Panc1 (cell line): Measurements from ENCODE around the gene KAT2A. TPM values are rescaled to one million over a fixed set of nuclear protein-coding genes. Genes with fewer than 3 reads are reported as not detected.
A peak's percentile ranks its signal among the peaks of the same experiment; 100 is the strongest.

Source experiments
- ATAC-seq: fragments of 200-7000 bp; cut with Tn5 transposase; 2 replicates; pipeline ENCODE4 v1.9.1; 2020; ENCODE audit warnings: mild to moderate bottlenecking, moderate library complexity
- BruUV-seq: library from RNA; stranded (reverse); fragments of 400-500 nt; replicated peaks from 2 replicates; lab custom pipeline; 2021; lab: Mats Ljungman, UMichigan
- CTCF ChIA-PET: fragments of 300-600 bp; sonication (Branson Sonifier 250); formaldehyde crosslinking; loops from one replicate; lab custom pipeline; 2022; ENCODE audit warnings: antibody characterized with exemption; lab: Charles Lee
- POLR2A ChIA-PET: fragments of 300-600 bp; sonication (Branson Sonifier 250); formaldehyde crosslinking; loops from one replicate; lab custom pipeline; 2022; ENCODE audit warnings: antibody characterized with exemption; lab: Charles Lee
- DNase-seq: peaks from one replicate; pipeline ENCODE4 v3.0.0-alpha.2; 2010; ENCODE audit warnings: low read depth, low spot score
- H3K27ac ChIP-seq: 2 replicates; pipeline ENCODE4 v1.5.1; 2011; ENCODE audit warnings: mild to moderate bottlenecking, low read length, inconsistent platforms
- H3K27me3 ChIP-seq: fragments of 200-500 bp; sonication (Bioruptor generic); 2 replicates; pipeline ENCODE4 v1.6.0; 2014; ENCODE audit warnings: low read length, inconsistent platforms; ENCODE audit not compliant: control insufficient read depth, insufficient read depth
- H3K36me3 ChIP-seq: fragments of 200-500 bp; sonication (Bioruptor generic); 2 replicates; pipeline ENCODE4 v1.5.1; 2014; ENCODE audit warnings: inconsistent platforms, mild to moderate bottlenecking, low read length, moderate library complexity; ENCODE audit not compliant: control insufficient read depth, insufficient read depth
- H3K4me1 ChIP-seq: 2 replicates; pipeline ENCODE4 v1.5.1; 2011; ENCODE audit warnings: inconsistent platforms, mild to moderate bottlenecking, low read length, moderate library complexity; ENCODE audit not compliant: control insufficient read depth, insufficient read depth
- H3K4me3 ChIP-seq, 2 experiments: 2 replicates each; pipeline ENCODE4 v1.5.1; 2011 to 2012; ENCODE audit warnings: low read depth in 2 of 2, low read length in 2 of 2, mild to moderate bottlenecking in 2 of 2, inconsistent platforms in 1 of 2, moderate library complexity in 1 of 2
- H3K9me3 ChIP-seq: fragments of 200-500 bp; sonication (Bioruptor generic); 2 replicates; pipeline ENCODE4 v1.5.1; 2014; ENCODE audit warnings: low read depth, mild to moderate bottlenecking, inconsistent platforms, low read length, moderate library complexity; ENCODE audit not compliant: control insufficient read depth, insufficient read depth
- POLR2AphosphoS5 ChIP-seq: IDR thresholded peaks from 2 replicates; pipeline ENCODE4 v1.6.1; 2012; ENCODE audit warnings: mild to moderate bottlenecking, low read depth, low read length, moderate library complexity
- SIN3A ChIP-seq: IDR thresholded peaks from 2 replicates; pipeline ENCODE4 v1.6.1; 2012; ENCODE audit warnings: low read depth, mild to moderate bottlenecking, low read length, moderate library complexity, borderline replicate concordance; ENCODE audit not compliant: insufficient read depth
- TCF7L2 ChIP-seq: IDR thresholded peaks from 2 replicates; pipeline ENCODE4 v1.6.1; 2011; ENCODE audit warnings: mild to moderate bottlenecking, low read depth, low read length, inconsistent platforms
- in situ Hi-C: cut with HindIII; loops from 2 replicates; pipeline ENCODE4 v1.10.0; 2016; ENCODE audit warnings: low sequenced_read_pairs, low pct_unique_long_range_greater_than_20kb
- intact Hi-C: fragments of 100-400 bp; cut with micrococcal nuclease; formaldehyde crosslinking; loops from one replicate; pipeline ENCODE4 v1.10.0; 2022; ENCODE audit not compliant: unreplicated experiment
- total RNA-seq: library from RNA; stranded (reverse); gene quantifications from one replicate; pipeline ENCODE4 v1.2.1, GENCODE V29; 2021; ENCODE audit not compliant: unreplicated experiment
- TF ChIP-seq, protein P1 (sequence below), 2 experiments: IDR thresholded peaks; 2 replicates each; pipeline ENCODE4 v1.6.1; 2011 to 2012; ENCODE audit warnings: low read depth in 2 of 2, control low read depth in 1 of 2, low read length in 1 of 2, mild to moderate bottlenecking in 1 of 2, moderate library complexity in 1 of 2; ENCODE audit not compliant: insufficient read depth in 1 of 2
- TF ChIP-seq, protein P2 (sequence below): fragments of 450-650 bp; IDR thresholded peaks from 2 replicates; pipeline ENCODE4 v1.5.1; 2017; ENCODE audit warnings: mild to moderate bottlenecking

Gene KAT2A
- total RNA-seq, 1 experiment from 2014 or later, result 67.0 TPM

DNA sequence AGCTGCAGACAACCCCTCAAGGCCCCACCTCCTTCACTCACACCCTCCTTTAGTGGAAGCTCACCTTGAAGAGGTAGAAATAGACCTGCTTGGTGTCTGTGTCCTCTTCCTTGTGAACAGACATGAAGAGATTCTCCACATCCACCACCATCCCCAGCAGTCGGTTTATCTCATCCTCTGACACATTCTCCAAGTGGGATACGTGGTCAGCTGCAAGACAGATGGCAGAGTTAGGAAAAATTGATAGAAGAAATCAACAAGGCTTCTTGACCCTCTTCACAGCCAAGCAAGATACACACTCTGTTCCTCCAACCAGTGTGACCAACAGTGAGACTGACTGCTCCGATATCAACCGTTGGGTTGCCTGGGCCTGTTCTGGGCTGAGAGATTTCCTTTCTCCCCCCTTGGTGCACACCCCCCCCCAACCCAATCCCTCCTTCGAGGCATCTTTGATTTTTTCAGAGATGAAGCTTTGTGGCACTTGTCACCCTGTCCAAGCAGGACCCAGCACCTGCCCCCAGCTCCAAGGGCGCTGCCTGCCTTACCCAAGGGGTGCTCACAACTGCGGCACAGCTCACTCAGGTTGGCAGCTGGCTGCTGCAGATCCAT is 902 bp downstream of the KAT2A start:
- CTCF ChIA-PET, result interaction anchor here (0.6 kb wide), 1 partner anchor 10 kb away, joined by 3 read pairs; no protein-coding TSS in a partner anchor
- in situ Hi-C loops (no loop called here), intact Hi-C loops (no loop called here)
- Histone ChIP-seq H3K4me3 (peak overlapping the region; percentile 40 to 49), H3K27ac (peak overlapping the region; percentile 69), H3K9me3 (no peaks in the 10 kb centered on the region), H3K27me3 (no peaks in the 10 kb centered on the region), H3K36me3 (no peaks in the 10 kb centered on the region), H3K4me1 (peaks cover 7% of the 10 kb centered on the region; the same call in 1 of the 2 replicates)
- no peak for ATAC-seq
- no peak for TF ChIP-seq POLR2AphosphoS5
- TF ChIP-seq, protein P1, sequence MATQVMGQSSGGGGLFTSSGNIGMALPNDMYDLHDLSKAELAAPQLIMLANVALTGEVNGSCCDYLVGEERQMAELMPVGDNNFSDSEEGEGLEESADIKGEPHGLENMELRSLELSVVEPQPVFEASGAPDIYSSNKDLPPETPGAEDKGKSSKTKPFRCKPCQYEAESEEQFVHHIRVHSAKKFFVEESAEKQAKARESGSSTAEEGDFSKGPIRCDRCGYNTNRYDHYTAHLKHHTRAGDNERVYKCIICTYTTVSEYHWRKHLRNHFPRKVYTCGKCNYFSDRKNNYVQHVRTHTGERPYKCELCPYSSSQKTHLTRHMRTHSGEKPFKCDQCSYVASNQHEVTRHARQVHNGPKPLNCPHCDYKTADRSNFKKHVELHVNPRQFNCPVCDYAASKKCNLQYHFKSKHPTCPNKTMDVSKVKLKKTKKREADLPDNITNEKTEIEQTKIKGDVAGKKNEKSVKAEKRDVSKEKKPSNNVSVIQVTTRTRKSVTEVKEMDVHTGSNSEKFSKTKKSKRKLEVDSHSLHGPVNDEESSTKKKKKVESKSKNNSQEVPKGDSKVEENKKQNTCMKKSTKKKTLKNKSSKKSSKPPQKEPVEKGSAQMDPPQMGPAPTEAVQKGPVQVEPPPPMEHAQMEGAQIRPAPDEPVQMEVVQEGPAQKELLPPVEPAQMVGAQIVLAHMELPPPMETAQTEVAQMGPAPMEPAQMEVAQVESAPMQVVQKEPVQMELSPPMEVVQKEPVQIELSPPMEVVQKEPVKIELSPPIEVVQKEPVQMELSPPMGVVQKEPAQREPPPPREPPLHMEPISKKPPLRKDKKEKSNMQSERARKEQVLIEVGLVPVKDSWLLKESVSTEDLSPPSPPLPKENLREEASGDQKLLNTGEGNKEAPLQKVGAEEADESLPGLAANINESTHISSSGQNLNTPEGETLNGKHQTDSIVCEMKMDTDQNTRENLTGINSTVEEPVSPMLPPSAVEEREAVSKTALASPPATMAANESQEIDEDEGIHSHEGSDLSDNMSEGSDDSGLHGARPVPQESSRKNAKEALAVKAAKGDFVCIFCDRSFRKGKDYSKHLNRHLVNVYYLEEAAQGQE (IDR thresholded peaks at IDR 0.05; ENCODE audit: insufficient read depth in 1 of 2, low read depth in 2 of 2, low read length in 1 of 2), result no peak
- TF ChIP-seq, protein P2, sequence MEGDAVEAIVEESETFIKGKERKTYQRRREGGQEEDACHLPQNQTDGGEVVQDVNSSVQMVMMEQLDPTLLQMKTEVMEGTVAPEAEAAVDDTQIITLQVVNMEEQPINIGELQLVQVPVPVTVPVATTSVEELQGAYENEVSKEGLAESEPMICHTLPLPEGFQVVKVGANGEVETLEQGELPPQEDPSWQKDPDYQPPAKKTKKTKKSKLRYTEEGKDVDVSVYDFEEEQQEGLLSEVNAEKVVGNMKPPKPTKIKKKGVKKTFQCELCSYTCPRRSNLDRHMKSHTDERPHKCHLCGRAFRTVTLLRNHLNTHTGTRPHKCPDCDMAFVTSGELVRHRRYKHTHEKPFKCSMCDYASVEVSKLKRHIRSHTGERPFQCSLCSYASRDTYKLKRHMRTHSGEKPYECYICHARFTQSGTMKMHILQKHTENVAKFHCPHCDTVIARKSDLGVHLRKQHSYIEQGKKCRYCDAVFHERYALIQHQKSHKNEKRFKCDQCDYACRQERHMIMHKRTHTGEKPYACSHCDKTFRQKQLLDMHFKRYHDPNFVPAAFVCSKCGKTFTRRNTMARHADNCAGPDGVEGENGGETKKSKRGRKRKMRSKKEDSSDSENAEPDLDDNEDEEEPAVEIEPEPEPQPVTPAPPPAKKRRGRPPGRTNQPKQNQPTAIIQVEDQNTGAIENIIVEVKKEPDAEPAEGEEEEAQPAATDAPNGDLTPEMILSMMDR, result no peak
- no peak for TF ChIP-seq SIN3A
- TF ChIP-seq TCF7L2, result no peak
- POLR2A ChIA-PET, result interaction anchor here (0.6 kb wide), 1 partner anchor 321 kb away, joined by 8 read pairs; no protein-coding TSS in a partner anchor
- no peak for DNase-seq
- BruUV-seq, result TSS peak; percentile 78

DNA sequence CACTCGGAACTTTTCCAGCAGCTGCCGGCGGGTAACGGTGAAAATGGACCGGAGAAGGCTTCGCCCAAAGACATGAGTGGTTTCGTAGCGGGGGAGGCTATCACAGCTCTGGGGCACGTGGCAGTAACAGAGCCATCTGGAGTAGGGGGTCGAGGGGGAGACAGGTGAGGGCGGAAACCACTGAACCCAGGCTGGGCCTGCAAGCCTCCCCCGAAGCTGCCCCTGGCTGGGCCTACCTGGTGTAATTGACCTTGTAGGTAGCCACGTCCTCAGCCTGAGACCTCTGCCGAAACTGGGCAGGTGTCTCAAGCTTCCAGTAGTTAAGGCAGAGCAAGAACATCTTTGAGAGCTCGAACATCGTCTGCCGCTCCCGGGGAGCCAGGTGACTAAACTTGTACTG is 1.9 kb downstream of the KAT2A start:
- Histone ChIP-seq H3K4me1 (peaks cover 7% of the 10 kb centered on the region; the same call in 1 of the 2 replicates), H3K9me3 (no peaks in the 10 kb centered on the region), H3K27me3 (no peaks in the 10 kb centered on the region), H3K4me3 (no peak overlapping the region), H3K27ac (no peak overlapping the region), H3K36me3 (no peaks in the 10 kb centered on the region)
- no peak for DNase-seq
- intact Hi-C loops (no loop called here), in situ Hi-C loops (no loop called here)
- CTCF ChIA-PET, result interaction anchor here (0.6 kb wide), 1 partner anchor 9 kb away, joined by 3 read pairs; no protein-coding TSS in a partner anchor
- TF ChIP-seq TCF7L2 (no peak), SIN3A (no peak), POLR2AphosphoS5 (no peak)
- TF ChIP-seq, protein P2, result no peak
- TF ChIP-seq, protein P1 (IDR thresholded peaks at IDR 0.05; ENCODE audit: insufficient read depth in 1 of 2, low read depth in 2 of 2, low read length in 1 of 2), result no peak
- no TSS peak for BruUV-seq
- POLR2A ChIA-PET, result no interaction called here
- ATAC-seq, result no peak
